ENCODE results near the gene PGAM5. TPM values are rescaled to one million over a fixed set of nuclear protein-coding genes. Genes with fewer than 3 reads are reported as not detected.
A peak's percentile ranks its signal among the peaks of the same experiment; 100 is the strongest.

PGAM5 gene
- total and polyA plus RNA-seq, 9 of the 15 experiments (the other 6 are each of a cell fraction or from before 2014, with no cell fraction given), result 7.4 to 121 (median 69.5) TPM

DNA sequence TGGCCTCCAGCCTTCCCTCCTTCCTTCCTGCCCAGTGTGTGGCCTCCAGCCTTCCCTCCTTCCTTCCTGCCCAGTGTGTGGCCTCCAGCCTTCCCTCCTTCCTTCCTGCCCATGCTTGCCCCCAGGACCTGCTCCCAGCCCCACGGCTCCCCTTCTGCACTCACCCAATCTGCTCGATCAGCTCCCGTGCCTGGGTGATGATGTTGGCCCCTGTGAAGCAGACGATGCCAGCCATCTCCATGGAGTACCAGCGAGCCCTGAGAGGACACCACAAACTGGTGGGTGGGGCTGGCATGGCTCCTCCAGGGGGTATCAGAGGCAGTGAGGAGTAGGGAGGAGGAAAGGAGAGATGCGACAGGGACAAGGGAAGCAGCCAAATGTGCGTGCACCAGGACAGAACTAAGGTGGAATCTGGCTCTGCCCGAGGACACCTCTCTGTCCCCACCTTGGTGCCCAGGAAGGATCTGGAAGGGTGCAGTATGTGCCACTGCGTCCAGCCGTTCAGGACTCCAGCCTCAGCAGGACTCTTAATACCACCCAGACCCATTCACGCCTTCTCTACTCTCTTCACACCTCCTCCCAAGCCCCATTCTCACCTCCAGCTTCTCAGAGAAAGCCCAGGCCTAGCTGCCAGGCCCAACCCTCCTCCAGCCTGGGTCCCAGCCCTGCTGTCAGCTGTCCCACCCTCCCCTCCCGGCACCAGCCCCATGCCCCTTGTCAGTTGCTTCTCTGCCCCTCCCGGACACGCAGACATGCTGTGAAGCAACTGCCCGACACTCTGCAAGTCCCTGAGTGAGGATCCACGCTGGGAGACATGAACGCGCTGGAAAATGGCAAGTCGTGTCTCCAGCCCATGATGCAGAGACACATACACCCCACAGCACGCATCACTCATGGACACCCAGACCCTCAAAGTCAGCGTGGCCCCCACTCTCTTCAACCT is 46.2 kb upstream of the PGAM5 start:
- no peaks in the 10 kb centered on the region for H3K9me1 ChIP-seq (ENCODE audit: control insufficient read depth, insufficient read depth, low read length)
- TF ChIP-seq POLR2G (IDR thresholded peaks at IDR 0.05; ENCODE audit: low read depth, low read length) (0 out of 2 replicates have a peak, but pooled peaks have one; percentile 27), TARDBP (IDR thresholded peaks at IDR 0.05) (no peak), POLR2AphosphoS5 (IDR thresholded peaks at IDR 0.05; ENCODE audit: control insufficient read depth, insufficient read depth, low read depth, low read length) (peak; percentile 18; the same call in 1 of the 2 replicates)
- DNase-seq (ENCODE audit: extremely low read depth in 1 of 4, low spot score in 3 of 4), result no peak
- H3K9me3 ChIP-seq (replicated peaks; ENCODE audit: control insufficient read depth, insufficient read depth, low read depth, low read length), result no peaks in the 10 kb centered on the region
- H3K9ac ChIP-seq (ENCODE audit: insufficient read depth in 1 of 2, low read depth in 2 of 2, low read length in 2 of 2), result no peak overlapping the region
- 95% methylated on average over 14 of the region's 21 CpGs for WGBS (ENCODE audit: insufficient coverage, low coverage, missing lambda C conversion rate)
- ChIA-PET CTCF (ENCODE audit: low intra/inter-chr PET ratio) (no interaction called here), POLR2A (interaction anchor here (0.7 to 2.0 kb wide), 4 partner anchors 10 to 18 kb away, joined by 3 to 5 read pairs (median 4); no protein-coding TSS in a partner anchor)
- H3K27me3 ChIP-seq (ENCODE audit: control insufficient read depth in 2 of 2, insufficient read depth in 2 of 2, low read length in 2 of 2), result no peaks in the 10 kb centered on the region
- no peak overlapping the region for H3K27ac ChIP-seq (ENCODE audit: extremely low read depth, low read depth, low read length)
- no peak overlapping the region for H3K4me3 ChIP-seq
- in situ Hi-C loops (cut with MboI), result no loop called here
- H2AFZ ChIP-seq (ENCODE audit: low read depth, low read length), result no peak overlapping the region
- intact Hi-C loops (cut with micrococcal nuclease), result no loop called here
- no peak for FAIRE-seq
- ATAC-seq, result no peak
- H3K4me2 ChIP-seq (ENCODE audit: insufficient read depth, low read length), result no peak overlapping the region
- peaks cover 100% of the 10 kb centered on the region for H3K36me3 ChIP-seq (ENCODE audit: control insufficient read depth, insufficient read depth, low read length)
- BruUV-seq (replicated peaks), result no TSS peak
- H4K20me1 ChIP-seq (replicated peaks; ENCODE audit: control insufficient read depth, insufficient read depth, low read length), result 0 out of 2 replicates have a peak, but pooled peaks cover 3% of the 10 kb centered on the region
- H3K79me2 ChIP-seq (ENCODE audit: control insufficient read depth, insufficient read depth, low read length), result no peaks in the 10 kb centered on the region
- no peaks in the 10 kb centered on the region for H3K4me1 ChIP-seq (replicated peaks in 1 of 2; ENCODE audit: control insufficient read depth in 2 of 2, insufficient read depth in 2 of 2, low read length in 2 of 2)

DNA sequence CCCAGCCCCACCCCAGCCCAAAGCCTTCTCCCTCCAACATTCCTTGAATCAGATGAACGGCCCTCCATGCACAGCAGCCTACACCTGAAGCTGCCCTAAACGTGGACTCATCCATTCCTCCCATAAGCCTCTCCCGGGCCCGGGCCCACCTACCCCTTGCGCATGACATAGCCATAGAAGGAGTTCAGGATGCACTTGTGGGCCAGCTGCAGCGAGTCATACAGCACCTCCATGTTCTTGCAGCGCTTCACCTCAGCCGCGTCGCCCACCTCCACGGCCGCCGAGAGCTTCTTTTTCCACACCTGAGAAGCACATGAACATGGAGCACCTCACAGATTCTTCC is 45.5 kb upstream of the PGAM5 start:
- Histone ChIP-seq H4K20me1 (replicated peaks; ENCODE audit: control insufficient read depth, insufficient read depth, low read length) (0 out of 2 replicates have a peak, but pooled peaks cover 3% of the 10 kb centered on the region), H3K27me3 (ENCODE audit: control insufficient read depth in 2 of 2, insufficient read depth in 2 of 2, low read length in 2 of 2) (no peaks in the 10 kb centered on the region), H3K79me2 (ENCODE audit: control insufficient read depth, insufficient read depth, low read length) (no peaks in the 10 kb centered on the region), H3K4me3 (no peak overlapping the region), H3K36me3 (ENCODE audit: control insufficient read depth, insufficient read depth, low read length) (peaks cover 99% of the 10 kb centered on the region), H3K4me2 (ENCODE audit: insufficient read depth, low read length) (no peak overlapping the region), H3K9ac (ENCODE audit: insufficient read depth in 1 of 2, low read depth in 2 of 2, low read length in 2 of 2) (no peak overlapping the region), H3K9me3 (replicated peaks; ENCODE audit: control insufficient read depth, insufficient read depth, low read depth, low read length) (no peaks in the 10 kb centered on the region), H3K27ac (ENCODE audit: extremely low read depth, low read depth, low read length) (no peak overlapping the region), H3K9me1 (ENCODE audit: control insufficient read depth, insufficient read depth, low read length) (no peaks in the 10 kb centered on the region), H2AFZ (ENCODE audit: low read depth, low read length) (no peak overlapping the region), H3K4me1 (replicated peaks in 1 of 2; ENCODE audit: control insufficient read depth in 2 of 2, insufficient read depth in 2 of 2, low read length in 2 of 2) (no peaks in the 10 kb centered on the region)
- 95% methylated on average over 11 of the region's 13 CpGs for WGBS (ENCODE audit: insufficient coverage, low coverage, missing lambda C conversion rate)
- no peak for ATAC-seq
- POLR2A ChIA-PET, result interaction anchor here (0.6 kb wide), 1 partner anchor 10 kb away, joined by 3 read pairs; no protein-coding TSS in a partner anchor
- BruUV-seq (replicated peaks), result no TSS peak
- in situ Hi-C loops (cut with MboI), result no loop called here
- TF ChIP-seq POLR2G (IDR thresholded peaks at IDR 0.05; ENCODE audit: low read depth, low read length) (peak; percentile 29; the same call in 1 of the 2 replicates), SAP30 (IDR thresholded peaks at IDR 0.05; ENCODE audit: borderline replicate concordance, insufficient read depth, low read depth, low read length, poor library complexity, severe bottlenecking) (no peak)
- TF ChIP-seq, protein P1, sequence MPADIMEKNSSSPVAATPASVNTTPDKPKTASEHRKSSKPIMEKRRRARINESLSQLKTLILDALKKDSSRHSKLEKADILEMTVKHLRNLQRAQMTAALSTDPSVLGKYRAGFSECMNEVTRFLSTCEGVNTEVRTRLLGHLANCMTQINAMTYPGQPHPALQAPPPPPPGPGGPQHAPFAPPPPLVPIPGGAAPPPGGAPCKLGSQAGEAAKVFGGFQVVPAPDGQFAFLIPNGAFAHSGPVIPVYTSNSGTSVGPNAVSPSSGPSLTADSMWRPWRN (IDR thresholded peaks at IDR 0.05; ENCODE audit: low read depth), result no peak
- TF ChIP-seq, protein P2, sequence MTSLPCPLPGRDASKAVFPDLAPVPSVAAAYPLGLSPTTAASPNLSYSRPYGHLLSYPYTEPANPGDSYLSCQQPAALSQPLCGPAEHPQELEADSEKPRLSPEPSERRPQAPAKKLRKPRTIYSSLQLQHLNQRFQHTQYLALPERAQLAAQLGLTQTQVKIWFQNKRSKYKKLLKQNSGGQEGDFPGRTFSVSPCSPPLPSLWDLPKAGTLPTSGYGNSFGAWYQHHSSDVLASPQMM (CRISPR knock-in tag; IDR thresholded peaks at IDR 0.05), result no peak
- TF ChIP-seq, protein P3, sequence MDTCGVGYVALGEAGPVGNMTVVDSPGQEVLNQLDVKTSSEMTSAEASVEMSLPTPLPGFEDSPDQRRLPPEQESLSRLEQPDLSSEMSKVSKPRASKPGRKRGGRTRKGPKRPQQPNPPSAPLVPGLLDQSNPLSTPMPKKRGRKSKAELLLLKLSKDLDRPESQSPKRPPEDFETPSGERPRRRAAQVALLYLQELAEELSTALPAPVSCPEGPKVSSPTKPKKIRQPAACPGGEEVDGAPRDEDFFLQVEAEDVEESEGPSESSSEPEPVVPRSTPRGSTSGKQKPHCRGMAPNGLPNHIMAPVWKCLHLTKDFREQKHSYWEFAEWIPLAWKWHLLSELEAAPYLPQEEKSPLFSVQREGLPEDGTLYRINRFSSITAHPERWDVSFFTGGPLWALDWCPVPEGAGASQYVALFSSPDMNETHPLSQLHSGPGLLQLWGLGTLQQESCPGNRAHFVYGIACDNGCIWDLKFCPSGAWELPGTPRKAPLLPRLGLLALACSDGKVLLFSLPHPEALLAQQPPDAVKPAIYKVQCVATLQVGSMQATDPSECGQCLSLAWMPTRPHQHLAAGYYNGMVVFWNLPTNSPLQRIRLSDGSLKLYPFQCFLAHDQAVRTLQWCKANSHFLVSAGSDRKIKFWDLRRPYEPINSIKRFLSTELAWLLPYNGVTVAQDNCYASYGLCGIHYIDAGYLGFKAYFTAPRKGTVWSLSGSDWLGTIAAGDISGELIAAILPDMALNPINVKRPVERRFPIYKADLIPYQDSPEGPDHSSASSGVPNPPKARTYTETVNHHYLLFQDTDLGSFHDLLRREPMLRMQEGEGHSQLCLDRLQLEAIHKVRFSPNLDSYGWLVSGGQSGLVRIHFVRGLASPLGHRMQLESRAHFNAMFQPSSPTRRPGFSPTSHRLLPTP (IDR thresholded peaks at IDR 0.05; ENCODE audit: borderline replicate concordance, extremely low read depth, insufficient read length), result no peak
- DNase-seq (ENCODE audit: extremely low read depth in 1 of 4, low spot score in 3 of 4), result no peak
- CTCF ChIA-PET (ENCODE audit: low intra/inter-chr PET ratio), result no interaction called here
- intact Hi-C loops (cut with micrococcal nuclease), result no loop called here
- no peak for FAIRE-seq
